Osteoblast (primary cell): ENCODE measurements around the gene INPP5A. TPM values are rescaled to one million over a fixed set of nuclear protein-coding genes. Genes with fewer than 3 reads are reported as not detected.

ENCODE experiments used
- DNase-seq: peaks from one replicate; pipeline ENCODE4 v3.0.0; 2011; ENCODE audit warnings: low spot score, mixed read lengths; ENCODE audit not compliant: insufficient read length; ENCODE audit errors: missing footprints
- H2AFZ ChIP-seq: 2 replicates; pipeline ENCODE4 v1.6.0; 2011; ENCODE audit warnings: mild to moderate bottlenecking, low read length
- H3K27ac ChIP-seq: 2 replicates; pipeline ENCODE4 v1.5.1; 2011; ENCODE audit warnings: mild to moderate bottlenecking, low read depth, low read length, moderate library complexity
- H3K27me3 ChIP-seq: 2 replicates; pipeline ENCODE4 v1.6.0; 2012; ENCODE audit warnings: mild to moderate bottlenecking, control low read depth, inconsistent platforms, low read length, moderate library complexity; ENCODE audit not compliant: insufficient read depth
- H3K36me3 ChIP-seq: 2 replicates; pipeline ENCODE4 v1.5.1; 2011; ENCODE audit warnings: mild to moderate bottlenecking, low read length, control low read depth, moderate library complexity; ENCODE audit not compliant: insufficient read depth
- H3K4me1 ChIP-seq: 2 replicates; pipeline ENCODE4 v1.5.1; 2011; ENCODE audit warnings: mild to moderate bottlenecking, low read length, control low read depth, moderate library complexity; ENCODE audit not compliant: insufficient read depth
- H3K4me2 ChIP-seq: 2 replicates; pipeline ENCODE4 v1.6.0; 2011; ENCODE audit warnings: mild to moderate bottlenecking, low read length; ENCODE audit not compliant: insufficient read depth
- H3K4me3 ChIP-seq: fragments of 200-600 bp; sonication (generic); 3 replicates; pipeline ENCODE4 v1.5.1; 2012; ENCODE audit warnings: mild to moderate bottlenecking, low read length, inconsistent platforms; ENCODE audit not compliant: insufficient read depth
- H3K79me2 ChIP-seq: 2 replicates; pipeline ENCODE4 v1.6.0; 2012; ENCODE audit warnings: mild to moderate bottlenecking, low read length, control low read depth, inconsistent platforms; ENCODE audit not compliant: insufficient read depth
- H3K9me3 ChIP-seq: 2 replicates; pipeline ENCODE4 v1.5.1; 2011; ENCODE audit warnings: low read depth, low read length, control low read depth
- H4K20me1 ChIP-seq: 2 replicates; pipeline ENCODE4 v1.6.0; 2012; ENCODE audit warnings: mild to moderate bottlenecking, low read length, control low read depth; ENCODE audit not compliant: insufficient read depth
- total RNA-seq: library from RNA; depleted of rRNA; stranded (reverse); fragments of >200 nt; gene quantifications from 2 replicates; pipeline ENCODE4 v1.2.3, GENCODE V29; 2012
- TF ChIP-seq, protein P1 (sequence below): IDR thresholded peaks from 2 replicates; pipeline ENCODE4 v1.5.1; 2011; ENCODE audit warnings: mild to moderate bottlenecking, low read depth, low read length, moderate library complexity; ENCODE audit errors: extremely low read depth

INPP5A gene
- total RNA-seq, 1 donor = 22.8 TPM

DNA sequence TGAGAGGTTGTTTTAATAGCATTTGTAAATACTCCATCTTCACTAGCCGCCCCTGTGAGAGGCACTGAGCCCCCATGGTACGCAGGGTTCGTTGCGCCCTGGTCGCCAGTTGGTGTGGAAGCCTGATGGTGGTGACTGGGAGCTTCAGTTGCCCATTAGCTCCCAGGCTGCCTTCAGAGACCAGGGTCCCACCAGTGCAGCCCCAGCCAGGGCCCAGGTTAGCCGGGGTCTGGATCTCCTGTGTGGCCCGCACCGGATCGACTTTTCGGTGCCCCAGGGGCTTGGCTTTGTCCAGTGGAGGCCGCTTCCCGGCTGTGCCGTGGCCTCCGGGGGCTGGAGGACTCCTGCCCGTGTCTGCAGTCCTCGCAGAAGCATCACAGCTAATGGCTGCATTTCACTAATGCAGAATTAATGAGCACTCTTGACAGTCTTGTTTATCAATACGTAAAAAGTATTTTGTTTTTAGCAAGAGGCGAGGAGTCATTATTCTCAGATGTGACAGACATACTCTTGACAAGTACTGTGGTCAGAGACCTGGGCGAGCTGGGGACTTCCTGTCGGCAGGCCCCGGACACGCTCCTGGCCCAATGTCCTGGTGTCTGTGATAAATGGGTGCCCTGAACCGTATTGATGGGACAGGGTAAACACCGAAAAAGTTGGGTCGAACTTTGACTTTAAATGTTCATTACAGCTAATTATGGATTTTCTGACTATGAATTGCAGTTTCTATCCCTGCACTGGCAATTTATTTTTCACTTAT, 148.5 kb downstream of the INPP5A start:
- Histone ChIP-seq H3K4me3 (no peak overlapping the region), H3K9me3 (no peaks in the 10 kb centered on the region), H3K36me3 (peaks cover 2% of the 10 kb centered on the region), H2AFZ (no peak overlapping the region), H3K4me2 (no peak overlapping the region), H3K79me2 (peaks cover 3% of the 10 kb centered on the region), H3K27me3 (no peaks in the 10 kb centered on the region), H3K27ac (no peak overlapping the region), H4K20me1 (peaks cover 32% of the 10 kb centered on the region), H3K4me1 (peaks cover 18% of the 10 kb centered on the region)
- TF ChIP-seq, protein P1, sequence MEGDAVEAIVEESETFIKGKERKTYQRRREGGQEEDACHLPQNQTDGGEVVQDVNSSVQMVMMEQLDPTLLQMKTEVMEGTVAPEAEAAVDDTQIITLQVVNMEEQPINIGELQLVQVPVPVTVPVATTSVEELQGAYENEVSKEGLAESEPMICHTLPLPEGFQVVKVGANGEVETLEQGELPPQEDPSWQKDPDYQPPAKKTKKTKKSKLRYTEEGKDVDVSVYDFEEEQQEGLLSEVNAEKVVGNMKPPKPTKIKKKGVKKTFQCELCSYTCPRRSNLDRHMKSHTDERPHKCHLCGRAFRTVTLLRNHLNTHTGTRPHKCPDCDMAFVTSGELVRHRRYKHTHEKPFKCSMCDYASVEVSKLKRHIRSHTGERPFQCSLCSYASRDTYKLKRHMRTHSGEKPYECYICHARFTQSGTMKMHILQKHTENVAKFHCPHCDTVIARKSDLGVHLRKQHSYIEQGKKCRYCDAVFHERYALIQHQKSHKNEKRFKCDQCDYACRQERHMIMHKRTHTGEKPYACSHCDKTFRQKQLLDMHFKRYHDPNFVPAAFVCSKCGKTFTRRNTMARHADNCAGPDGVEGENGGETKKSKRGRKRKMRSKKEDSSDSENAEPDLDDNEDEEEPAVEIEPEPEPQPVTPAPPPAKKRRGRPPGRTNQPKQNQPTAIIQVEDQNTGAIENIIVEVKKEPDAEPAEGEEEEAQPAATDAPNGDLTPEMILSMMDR = no peak
- peak; percentile 73 for DNase-seq

DNA sequence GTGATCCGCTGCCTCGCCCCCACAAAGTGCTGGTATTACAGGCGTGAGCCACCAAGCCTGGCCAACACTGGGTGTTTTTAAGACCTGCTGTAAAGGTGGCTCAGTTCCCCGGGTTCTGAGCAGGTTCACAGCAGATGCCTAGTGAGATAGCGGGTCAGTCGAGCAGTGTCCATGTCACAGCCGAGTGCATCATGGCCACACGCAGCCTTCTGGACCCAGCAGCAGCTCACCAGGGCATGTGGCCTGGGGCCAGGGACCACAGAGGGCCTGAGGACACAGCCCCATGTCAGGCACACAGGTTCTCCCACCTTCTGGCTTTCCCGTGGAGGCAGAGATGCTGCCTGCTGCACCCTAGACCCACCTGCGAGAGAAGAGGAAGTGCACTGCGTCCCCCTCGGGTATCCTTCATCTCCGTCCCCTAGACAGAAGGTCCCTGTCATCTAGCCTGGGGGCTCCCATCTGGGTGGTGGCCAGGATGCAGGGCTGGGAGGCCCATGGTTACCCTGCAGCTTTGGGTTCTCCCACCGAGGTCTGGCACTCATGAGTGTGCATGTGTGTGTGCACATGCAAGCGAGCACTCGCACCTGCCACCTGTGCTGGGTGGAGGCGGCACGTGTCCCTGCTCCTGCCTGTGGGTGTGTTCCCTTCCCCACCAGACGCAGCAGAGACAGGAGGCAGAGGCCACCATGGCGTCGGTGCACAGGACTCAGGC, 149.8 kb downstream of the INPP5A start:
- no peak overlapping the region for H3K27ac ChIP-seq
- no peaks in the 10 kb centered on the region for H3K9me3 ChIP-seq
- TF ChIP-seq, protein P1 = no peak
- peaks cover 7% of the 10 kb centered on the region for H3K36me3 ChIP-seq
- no peak overlapping the region for H3K4me2 ChIP-seq
- H3K4me1 ChIP-seq = peaks cover 18% of the 10 kb centered on the region
- no peaks in the 10 kb centered on the region for H3K27me3 ChIP-seq
- peaks cover 29% of the 10 kb centered on the region for H4K20me1 ChIP-seq
- H3K4me3 ChIP-seq = no peak overlapping the region
- peak; percentile 77 for DNase-seq
- H2AFZ ChIP-seq = no peak overlapping the region
- H3K79me2 ChIP-seq = peaks cover 3% of the 10 kb centered on the region

DNA sequence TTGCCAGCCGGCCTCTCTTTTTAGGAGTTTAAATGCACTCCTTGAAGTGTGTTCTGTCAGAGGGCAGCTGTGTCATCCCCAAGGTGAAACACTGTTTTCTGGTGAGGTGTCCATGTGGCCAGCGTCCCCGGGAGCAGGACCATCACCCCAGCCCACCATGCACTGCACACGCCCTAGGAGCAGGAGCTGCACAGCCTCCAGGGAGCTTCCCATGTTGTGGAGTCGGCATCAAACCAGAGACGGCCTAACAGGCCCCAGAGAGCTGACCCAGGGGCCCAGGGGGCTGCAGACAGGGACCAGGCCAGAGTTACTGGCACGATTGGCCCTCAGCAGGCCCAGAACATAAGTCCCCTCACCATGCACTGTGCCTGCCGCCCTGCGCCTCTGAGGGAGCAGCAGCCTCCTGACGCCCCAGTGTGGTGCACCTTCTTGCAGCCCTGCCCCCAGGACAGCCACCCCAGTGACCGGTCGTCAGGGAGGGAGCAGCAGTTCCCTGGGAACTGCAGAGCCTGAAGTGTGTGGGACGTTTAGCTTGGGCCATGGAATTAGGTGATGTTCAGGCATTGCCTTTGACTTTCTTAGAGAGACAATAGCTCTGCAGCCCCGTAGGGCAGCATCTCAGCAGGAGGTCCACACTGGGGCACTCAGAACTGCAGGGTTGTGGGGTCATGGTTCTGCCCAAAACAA, 150.4 kb downstream of the INPP5A start:
- H4K20me1 ChIP-seq = peaks cover 29% of the 10 kb centered on the region
- no peaks in the 10 kb centered on the region for H3K9me3 ChIP-seq
- H3K4me2 ChIP-seq = no peak overlapping the region
- H3K27ac ChIP-seq = no peak overlapping the region
- peaks cover 3% of the 10 kb centered on the region for H3K79me2 ChIP-seq
- H3K36me3 ChIP-seq = peaks cover 7% of the 10 kb centered on the region
- no peak overlapping the region for H2AFZ ChIP-seq
- TF ChIP-seq, protein P1 = no peak
- peak; percentile 25 for DNase-seq
- no peaks in the 10 kb centered on the region for H3K27me3 ChIP-seq
- H3K4me3 ChIP-seq = no peak overlapping the region
- H3K4me1 ChIP-seq = peaks cover 18% of the 10 kb centered on the region
